ENCODE measurements around the gene MEGF8. TPM values are rescaled to one million over a fixed set of nuclear protein-coding genes. Genes with fewer than 3 reads are reported as not detected.
A peak's percentile ranks its signal among the peaks of the same experiment; 100 is the strongest.

MEGF8 gene
- total and polyA plus RNA-seq, 2 of the 13 experiments (the other 11 are each of a cell fraction or from before 2014, with no cell fraction given) = 4.0 to 8.8 TPM

- TF ChIP-seq AHDC1 (CRISPR knock-in tag; IDR thresholded peaks at IDR 0.05; ENCODE audit: borderline replicate concordance) (0 out of 2 replicates have a peak, but pooled peaks have one; percentile 18), ZNF468 (CRISPR knock-in tag; IDR thresholded peaks at IDR 0.05) (no peak), ZNF136 (CRISPR knock-in tag; IDR thresholded peaks at IDR 0.05; ENCODE audit: low read depth) (no peak), HOXD1 (CRISPR knock-in tag; IDR thresholded peaks at IDR 0.05) (0 out of 2 replicates have a peak, but pooled peaks have one; percentile 22), AGO1 (IDR thresholded peaks at IDR 0.05; ENCODE audit: low read depth, low read length, poor library complexity, severe bottlenecking) (peak; percentile 87), ATF7-NPFF (CRISPR knock-in tag; IDR thresholded peaks at IDR 0.05; ENCODE audit: low read depth) (peak; percentile 37; the same call in 1 of the 2 replicates), GABPB1 (CRISPR knock-in tag; IDR thresholded peaks at IDR 0.05) (peak; percentile 29; the same call in 1 of the 2 replicates), ZNF816 (CRISPR knock-in tag; IDR thresholded peaks at IDR 0.05; ENCODE audit: borderline replicate concordance) (peak; percentile 77; the same call in 1 of the 2 replicates), GPBP1L1 (CRISPR knock-in tag; IDR thresholded peaks at IDR 0.05) (no peak), CBX1 (IDR thresholded peaks at IDR 0.05; ENCODE audit: low read depth) (no peak), ZNF740 (CRISPR knock-in tag; IDR thresholded peaks at IDR 0.05) (peak; percentile 47; the same call in 1 of the 2 replicates), ZNF609 (CRISPR knock-in tag; IDR thresholded peaks at IDR 0.05; ENCODE audit: borderline replicate concordance) (no peak), PITX1 (CRISPR knock-in tag; IDR thresholded peaks at IDR 0.05) (0 out of 2 replicates have a peak, but pooled peaks have one; percentile 30), ATF7 (IDR thresholded peaks at IDR 0.05) (no peak), ATF7 (CRISPR knock-in tag; IDR thresholded peaks at IDR 0.05) (no peak), ZNF674 (CRISPR knock-in tag; IDR thresholded peaks at IDR 0.05; ENCODE audit: low read depth) (no peak)
Measured at GRCh38 chr19:42279902-42280814, 45.3 kb upstream of the MEGF8 start (continued).
